GM21526 (cell line): ENCODE data around the gene VASH1.
"Not testable (repeated sequence)": the region's sequence is repeated elsewhere in the genome, so short reads cannot be mapped to it uniquely, and the experiment has no call there.

Experiments
- ATAC-seq: cut with Tn5 transposase; IDR thresholded peaks from one replicate; pipeline ENCODE4 v1.9.1; 2021; ENCODE audit warnings: moderate library complexity; ENCODE audit not compliant: unreplicated experiment, low FRiP score

Gene VASH1

DNA sequence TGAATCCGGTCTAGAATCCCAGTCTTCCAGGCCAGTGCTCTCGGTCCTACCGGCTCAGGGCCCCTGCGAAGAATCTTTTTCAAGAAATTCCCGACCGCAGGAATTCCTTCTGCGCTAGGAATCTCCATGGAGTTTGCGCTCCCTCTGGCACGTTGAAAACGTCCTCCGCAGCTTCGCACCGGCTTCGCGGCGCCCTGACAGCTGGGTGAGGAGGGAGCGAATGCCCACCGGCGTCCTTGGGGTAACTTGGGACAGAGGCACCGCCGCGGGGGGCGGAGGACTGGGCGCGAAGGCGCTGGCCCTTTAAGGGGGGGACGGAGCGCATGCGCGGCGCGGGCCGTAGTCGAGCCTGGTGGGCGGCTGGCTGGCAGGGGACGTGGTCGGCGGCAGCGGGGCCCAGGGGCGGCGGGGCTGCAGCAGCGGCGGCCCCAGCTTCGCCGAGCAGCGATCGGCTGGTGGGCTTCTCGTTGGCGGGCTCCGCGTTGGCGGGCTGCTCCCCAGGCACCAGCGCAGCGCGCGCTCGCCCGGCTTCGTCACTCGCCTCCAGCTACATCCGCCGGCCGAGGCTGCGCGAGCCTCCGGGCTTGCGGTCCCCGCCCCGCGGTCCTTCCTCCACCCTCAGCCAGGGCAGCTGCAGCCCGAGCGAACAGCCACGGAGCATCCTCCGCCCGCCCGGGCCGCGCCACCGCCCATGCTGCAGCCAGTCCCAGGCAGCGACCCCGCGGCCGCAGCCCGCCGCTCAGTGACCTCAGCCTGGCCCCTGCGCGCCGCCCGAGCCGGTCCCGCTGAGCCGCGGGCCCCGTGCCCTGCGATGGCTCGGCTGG, at the start of gene VASH1:
Gene VASH1, plus strand, starts transcription at position 333 of the 824 bp plus-strand sequence. CDS start 1,354 bp downstream, outside the sequence.
- ATAC-seq: peak; percentile 81

DNA sequence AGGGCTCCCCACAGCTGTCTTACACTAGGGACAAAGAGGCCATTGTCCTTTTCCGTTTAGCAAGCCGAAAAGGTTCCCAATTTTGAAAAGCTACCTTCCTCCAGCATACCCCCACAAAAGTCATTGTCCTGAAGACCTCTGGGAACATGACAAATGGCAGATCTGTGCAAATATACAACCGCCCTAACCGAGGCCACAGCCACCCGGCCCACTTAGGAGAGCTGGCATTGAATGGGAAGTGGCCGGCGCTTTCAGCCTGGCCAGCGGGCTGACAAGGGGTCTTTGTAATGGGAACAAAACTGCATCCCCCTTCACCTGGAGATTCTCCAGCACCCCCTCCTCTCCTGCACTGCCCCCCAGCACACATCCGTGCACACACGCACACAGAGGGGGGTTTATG, 48.1 kb upstream of the VASH1 start:
- no peak for ATAC-seq

DNA sequence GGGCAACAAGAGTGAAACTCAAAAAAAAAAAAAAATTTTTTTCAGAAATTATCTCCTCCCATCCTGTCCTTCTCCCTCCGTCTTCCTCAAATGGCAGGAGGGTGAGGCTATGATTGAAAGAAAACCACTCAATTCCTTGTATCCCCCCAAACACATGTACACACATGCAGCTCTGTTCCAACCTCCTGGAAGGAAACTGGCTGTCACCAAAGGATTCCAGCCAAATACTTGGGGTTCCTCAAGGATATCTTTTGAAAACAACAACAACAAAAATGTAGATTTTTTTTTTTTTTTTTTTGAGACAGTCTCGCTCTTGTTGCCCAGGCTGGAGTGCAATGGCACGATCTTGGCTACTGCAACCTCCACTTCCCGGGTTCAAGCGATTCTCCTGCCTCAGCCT, 46.8 kb upstream of the VASH1 start:
- ATAC-seq: no peak

DNA sequence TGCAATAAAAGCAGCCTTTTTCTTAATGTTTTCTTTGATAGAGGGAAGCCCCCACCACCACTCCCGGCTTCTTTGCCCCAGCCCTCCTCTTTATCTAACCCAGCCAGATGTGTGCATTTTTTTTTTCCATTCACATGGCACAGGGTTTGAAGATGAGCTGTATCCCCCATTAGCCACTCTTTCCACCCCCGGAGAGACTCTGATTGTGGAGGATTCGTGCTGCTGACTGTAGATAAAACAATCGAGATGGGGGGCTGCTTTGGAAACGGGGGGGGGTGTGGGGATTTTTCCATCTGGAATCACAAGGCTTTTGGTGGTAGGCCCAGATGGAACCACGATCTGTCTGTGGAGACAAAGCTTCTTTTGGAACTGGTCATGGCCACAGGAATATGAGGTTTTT, 46.2 kb upstream of the VASH1 start:
- ATAC-seq: no peak

DNA sequence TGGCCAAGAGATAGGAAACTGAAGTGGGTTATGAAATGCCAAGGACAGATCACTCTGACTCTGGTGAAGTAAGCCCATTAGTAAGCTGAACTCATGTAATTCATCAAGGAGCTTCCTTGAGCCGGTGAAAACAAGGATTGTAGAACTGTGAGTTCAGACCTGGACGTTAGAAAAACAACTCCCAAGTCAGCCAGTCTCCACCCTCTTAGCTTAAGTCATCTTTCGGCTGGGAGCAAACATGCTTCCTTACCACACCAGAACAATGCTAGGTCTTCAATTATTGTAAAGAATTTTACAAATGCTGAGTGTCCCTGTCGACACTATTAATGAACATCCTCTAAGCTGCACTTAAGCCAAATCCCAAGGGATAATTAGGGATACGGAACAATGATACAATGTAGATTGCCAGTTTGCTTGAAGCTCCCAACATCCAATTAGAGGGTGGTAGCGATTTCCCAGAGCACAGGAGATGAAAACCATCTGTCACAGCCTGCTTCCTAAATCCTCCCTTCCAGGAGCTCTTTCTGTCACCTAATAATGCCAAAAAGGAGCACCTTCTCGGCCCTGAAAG, 45.7 kb upstream of the VASH1 start:
- no peak for ATAC-seq

DNA sequence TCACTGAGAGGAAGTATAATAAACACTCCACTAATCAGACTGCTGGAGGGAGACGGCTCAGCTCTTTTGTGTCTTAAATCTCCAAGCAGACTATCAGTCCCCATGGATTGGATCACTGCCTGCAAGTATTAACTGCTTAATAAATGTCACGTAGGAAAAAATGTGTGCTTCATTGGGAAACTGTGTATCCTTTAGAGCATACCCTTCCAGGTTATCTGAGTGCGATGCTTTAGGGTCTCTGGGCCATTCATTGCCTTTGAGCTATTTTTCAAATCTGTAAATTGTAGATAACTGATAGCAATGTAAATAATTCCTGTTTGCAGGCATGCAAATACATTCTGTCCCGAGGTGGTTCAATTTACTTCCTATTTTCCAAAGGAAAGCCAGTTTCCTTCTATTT, 45.0 kb upstream of the VASH1 start:
- ATAC-seq: no peak

DNA sequence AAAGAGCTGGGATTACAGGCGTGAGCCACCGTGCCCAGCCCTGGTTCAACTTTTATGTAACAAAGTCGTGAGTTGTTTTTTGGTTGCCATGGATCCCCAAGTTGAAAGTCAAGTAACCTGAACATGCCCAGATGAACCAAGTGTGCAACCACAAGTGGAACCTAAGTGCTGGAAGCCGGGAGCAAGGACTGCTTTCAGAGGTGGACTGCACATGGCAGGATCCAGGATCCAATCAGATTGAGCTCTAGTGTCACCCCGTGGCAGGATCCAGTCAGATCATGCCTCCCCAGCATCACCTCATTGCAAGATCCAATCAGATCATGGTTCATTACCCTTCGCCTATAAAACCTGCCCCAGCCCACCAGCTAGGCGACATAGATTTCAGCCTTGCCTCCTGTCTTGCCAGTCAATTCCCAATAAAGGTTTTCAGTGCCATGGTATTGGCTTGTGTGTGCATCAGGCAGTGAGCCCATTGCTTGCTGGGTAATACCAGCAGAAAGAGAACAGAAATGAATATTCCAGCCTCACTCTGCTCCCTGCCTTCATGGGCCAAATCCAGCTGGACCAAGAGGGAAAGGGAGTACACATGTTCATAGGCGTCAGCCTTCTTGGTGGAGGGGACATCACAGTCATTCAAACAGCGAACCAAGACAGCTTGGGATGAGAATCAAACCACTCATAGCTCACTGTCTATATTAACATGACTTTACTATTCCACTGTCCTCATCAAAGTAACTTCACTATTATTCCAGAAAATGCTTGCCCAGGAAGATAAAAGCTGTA, 43.6 kb upstream of the VASH1 start:
- no peak for ATAC-seq

DNA sequence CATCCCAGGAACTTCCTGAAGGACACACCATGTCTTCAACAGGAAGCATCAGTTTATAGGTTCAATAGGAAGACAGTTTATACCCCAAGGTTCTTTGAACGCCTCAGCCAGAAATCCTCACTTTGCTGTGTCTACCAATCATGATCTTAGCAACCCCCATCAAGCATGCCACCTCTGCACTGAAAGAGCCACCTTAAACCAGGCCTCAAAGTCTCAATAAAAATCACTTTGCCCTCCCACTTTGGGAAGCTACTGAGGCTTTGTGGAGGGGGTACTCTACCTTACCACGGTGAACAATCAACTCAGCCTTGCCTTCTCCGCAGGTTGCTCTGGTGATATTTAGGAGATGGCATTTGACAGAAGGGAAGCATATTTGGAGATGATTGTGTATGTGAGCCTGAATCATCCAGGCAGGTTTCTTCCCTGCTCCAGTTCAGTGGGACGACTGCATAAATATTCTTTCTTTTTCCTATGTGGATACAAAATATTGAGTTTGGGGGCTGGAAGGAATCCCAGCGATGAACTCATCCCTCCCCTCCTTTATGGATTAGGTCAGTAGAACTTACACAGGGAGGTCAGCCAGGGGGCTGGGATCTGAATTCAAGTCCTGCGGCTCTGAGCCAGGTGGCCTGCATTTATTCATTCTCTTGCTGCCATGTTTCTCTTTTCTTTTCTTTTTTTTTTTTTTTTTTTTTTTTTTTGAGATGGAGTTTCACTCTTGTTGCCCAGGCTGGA, 42.8 kb upstream of the VASH1 start:
- ATAC-seq: no peak

DNA sequence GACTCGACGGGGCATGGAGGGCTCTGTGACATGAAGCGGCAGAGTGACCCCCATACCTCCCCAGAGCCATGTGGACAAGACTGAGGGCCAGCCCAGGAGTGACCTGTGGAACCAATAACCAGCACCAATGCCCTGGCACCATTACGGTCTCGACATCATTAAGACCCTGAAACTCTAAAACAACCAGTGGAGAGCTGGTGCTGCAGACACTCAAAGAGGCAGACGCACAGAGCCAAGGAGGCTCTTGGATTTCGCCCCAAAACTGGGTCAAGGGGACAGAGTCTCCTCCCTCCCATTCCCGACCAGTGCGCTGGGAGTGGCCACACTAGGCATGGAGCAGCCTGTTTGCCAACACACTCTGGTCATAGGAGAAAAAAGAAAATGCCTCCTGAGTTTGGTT, 41.6 kb upstream of the VASH1 start:
- no peak for ATAC-seq

DNA sequence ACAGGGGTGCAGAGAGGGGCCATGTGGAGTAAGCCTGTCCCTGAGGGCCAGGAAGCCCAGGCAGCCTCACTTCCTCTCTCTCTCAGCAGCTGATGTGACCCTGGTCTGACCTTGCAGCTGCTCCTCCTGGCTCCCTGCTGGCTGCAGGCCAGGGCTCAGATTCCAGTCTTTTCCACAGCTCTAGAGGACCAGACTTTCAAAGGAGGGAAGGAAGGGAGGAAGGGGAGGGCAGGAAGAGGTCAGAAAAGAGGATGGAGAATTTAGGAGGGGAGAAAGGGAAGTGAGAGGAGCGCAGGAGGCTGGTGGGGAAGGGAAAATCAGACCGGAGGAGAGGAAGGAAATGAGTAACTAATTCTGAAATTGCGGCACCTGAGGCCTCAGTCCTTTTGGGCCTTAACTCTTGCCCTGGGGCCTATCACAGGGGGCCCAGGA, 40.9 kb upstream of the VASH1 start:
- ATAC-seq: no peak

DNA sequence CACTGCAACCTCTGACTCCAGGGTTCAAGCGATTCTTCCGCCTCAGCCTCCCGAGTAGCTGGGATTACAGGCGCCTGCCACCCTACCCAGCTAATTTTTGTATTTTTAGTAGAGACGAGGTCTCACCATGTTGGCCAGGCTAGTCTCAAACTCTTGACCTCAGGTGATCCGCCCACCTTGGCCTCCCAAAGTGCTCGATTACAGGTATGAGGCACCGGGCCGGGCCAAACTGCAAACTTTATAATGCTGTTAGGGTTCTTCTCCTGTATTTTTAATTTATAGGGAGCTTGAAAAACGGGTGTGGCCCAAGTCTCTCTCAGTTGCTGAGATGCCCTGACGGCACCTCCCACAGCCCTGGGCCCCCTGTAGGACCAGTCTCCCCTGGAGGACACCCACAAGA, 39.8 kb upstream of the VASH1 start:
- not testable (repeated sequence) for ATAC-seq

DNA sequence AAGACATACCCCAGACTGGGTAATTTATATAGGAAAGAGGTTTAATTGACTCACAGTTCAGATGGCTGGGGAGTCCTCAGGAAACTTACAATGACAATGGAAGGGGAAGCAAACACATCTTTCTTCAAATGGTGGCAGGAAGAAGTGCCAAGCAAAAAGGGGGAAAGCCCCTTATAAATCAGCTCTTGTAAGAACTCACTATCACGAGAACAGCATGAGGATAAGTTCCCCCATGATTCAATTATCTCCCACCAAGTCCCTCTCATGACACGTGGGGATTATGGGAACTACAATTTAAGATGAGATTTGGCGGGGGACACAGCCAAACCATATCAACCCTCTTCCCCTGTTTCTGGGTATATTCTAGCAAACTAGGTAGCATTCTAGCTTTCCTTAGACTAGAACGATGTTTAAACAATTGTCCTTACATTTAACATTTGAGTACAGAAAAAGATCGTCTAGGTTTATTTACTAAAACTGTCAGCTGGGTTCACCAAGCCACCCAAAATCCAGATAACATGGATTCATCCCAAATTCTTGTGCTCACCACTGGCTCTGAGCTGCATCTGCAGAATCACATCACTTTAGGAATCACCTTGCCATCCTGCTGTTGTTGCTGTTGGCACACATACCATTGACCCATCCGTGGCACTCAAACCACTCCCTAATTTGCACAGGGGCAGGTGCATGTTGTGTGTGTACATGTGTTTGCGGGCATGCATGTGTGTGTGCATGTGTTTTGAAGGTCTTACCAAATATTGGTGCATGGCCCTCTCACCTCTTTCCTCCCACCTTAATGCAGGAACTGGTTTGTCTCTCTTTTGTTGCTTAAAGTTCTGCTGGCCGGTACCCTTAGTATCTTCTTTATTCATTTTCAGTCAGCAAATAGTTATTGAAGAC, 36.4 kb upstream of the VASH1 start:
- no peak for ATAC-seq

DNA sequence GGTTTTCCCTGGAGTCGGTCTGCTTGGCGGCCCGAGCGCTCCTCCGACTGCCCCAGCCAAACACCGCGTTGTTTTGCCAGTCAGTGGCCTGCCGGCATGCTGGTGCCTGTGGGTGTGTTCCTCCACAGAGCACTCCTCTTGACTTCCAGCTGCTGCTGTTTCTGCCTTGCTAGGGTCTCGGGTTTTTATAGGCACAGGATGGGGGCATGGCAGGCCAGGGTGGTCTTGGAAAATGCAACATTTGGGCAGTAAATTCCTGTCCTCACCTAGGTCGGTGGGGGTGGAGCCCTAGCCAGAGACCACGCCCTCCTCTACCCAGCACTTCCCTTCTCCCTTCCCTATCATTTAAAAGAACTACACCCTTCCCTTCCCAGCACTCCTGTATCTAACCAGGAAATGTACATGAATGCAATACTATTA, 34.7 kb upstream of the VASH1 start:
- no peak for ATAC-seq

DNA sequence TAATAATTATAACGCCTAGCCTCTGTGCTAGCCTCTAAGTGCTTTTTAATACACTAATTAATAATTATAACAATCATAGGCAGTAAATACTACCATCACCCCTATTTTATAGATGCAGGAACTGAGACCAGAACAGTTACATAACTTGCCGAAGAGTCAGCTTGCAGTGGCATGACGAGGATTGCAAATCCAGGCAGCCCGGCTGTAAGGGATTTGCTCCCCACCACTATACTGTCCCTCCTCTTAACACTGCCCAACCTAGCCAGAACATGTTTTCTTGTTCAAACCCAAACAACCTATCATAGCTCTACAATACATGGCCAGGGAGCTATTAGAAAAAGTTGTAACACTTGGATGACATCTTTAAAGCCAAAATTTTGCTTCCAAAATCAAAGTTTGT, 33.9 kb upstream of the VASH1 start:
- no peak for ATAC-seq

DNA sequence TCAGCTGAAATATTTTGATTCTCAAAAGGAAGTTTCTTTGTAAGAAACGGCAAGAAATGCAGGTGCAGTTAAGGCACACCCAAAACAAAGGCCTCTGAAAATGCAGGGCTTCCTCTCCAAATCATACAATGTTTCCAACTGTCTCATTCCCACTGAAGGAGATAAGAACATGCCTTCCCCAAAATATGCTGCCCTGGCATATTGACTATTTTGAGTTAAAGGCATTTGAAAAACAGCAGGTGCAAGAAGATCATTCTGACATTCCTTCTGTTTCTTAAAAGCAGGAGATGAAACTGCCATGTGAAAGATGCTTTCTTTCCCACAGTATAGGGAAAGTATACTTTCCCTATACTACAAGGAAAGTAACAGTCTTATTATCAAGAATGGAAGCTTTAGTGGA, 33.4 kb upstream of the VASH1 start:
- no peak for ATAC-seq

DNA sequence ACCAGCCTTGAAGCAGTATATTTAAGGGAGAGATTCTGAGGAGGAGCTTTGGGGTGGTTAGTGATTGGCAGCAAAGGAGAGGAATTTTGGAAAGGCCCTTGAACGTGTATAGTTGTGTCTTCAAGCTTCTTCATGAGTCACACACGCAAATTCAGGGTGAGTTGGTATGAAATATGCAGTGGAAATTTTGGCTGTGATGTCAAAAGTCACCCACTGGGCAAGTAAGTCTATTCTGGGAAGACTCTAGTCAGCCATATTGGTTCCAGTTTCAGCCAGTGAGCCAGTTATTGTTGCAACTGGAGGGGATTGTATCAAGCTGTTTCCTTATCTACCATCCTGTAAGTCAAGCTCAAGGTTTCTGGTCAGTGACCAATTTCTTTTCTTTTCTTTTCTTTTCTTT, 32.0 kb upstream of the VASH1 start:
- ATAC-seq: no peak

DNA sequence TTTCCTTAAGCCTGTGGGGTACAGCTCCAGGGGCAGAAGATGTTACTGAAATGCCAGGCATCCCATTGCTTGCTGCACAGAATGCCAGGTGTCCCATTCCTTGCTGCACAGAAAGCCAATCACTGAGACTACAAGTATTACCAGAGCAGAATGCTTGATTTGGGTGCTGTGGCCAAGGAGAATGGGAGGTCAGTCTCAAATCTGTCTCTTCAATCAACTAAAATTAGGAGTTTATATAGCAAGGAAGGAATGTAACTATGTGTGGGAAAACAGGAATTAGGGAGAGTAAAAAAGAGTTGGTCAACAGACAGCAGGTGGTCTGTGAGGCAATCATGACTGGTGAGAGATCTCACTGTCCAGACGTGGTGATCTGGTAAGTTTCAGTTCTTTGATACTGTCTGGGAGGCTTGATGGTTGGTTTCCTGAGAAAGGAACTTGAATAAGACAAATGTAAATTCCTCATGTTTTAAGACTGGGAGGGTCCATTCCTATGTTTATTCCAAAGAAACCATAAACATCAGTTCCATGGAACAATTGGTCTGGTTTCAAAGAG, 31.2 kb upstream of the VASH1 start:
- no peak for ATAC-seq

DNA sequence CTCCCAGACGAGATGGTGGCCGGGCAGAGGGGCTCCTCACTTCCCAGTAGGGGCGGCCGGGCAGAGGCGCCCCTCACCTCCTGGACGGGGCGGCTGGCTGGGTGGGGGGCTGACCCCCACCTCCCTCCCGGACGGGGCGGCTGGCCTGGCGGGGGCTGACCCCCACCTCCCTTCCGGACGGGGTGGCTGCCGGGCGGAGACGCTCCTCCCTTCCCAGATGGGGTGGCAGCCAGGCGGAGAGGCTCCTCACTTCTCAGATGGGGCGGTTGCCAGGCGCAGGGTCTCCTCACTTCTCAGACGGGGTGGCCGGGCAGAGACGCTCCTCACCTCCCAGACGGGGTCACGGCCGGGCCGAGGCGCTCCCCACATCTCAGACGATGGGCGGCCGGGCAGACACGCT, 26.8 kb upstream of the VASH1 start:
- ATAC-seq: not testable (repeated sequence)

DNA sequence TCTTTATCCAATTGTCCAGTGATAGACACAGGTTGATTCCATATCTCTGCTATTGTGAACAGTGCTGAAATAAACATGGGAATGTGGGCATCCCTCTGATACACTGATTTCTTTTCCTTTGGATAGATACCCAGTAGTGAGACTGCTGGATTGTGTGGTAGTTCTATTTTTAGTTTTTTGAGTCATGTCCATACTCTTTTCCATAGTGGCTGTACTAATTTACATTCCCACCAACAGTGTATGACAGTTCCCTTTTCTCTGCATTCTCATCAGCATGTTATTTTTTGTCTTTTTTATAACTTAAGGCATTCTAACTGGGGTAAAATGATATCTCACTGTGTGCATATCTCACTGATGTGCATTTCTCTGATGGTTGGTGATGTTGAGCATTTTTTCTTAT, 24.8 kb upstream of the VASH1 start:
- no peak for ATAC-seq

DNA sequence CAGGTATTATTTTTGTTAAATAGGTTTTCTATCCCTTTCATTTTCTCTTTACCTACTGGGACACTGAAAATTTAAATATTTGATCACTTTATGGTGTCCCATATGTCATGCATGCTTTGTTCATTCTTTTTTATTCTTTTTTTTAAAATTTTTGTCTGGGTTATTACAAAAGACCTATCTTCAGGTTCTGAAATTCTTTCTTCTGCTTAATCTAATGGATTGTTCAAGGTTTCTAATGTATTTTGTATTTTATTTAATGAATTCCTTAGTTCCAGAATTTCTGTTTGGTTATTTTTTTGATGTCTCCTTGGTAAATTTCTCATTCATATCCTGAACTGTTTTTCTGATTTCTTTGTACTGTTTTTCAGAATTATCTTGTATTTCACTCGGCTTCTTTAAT, 20.2 kb upstream of the VASH1 start:
- no peak for ATAC-seq
